Measurements from ENCODE around the gene FLVCR2.

GRCh38 chr14:75631453-75631831 is 53.0 kb downstream of the FLVCR2 start:
- TF ChIP-seq, protein P1, sequence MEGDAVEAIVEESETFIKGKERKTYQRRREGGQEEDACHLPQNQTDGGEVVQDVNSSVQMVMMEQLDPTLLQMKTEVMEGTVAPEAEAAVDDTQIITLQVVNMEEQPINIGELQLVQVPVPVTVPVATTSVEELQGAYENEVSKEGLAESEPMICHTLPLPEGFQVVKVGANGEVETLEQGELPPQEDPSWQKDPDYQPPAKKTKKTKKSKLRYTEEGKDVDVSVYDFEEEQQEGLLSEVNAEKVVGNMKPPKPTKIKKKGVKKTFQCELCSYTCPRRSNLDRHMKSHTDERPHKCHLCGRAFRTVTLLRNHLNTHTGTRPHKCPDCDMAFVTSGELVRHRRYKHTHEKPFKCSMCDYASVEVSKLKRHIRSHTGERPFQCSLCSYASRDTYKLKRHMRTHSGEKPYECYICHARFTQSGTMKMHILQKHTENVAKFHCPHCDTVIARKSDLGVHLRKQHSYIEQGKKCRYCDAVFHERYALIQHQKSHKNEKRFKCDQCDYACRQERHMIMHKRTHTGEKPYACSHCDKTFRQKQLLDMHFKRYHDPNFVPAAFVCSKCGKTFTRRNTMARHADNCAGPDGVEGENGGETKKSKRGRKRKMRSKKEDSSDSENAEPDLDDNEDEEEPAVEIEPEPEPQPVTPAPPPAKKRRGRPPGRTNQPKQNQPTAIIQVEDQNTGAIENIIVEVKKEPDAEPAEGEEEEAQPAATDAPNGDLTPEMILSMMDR (conservative IDR thresholded peaks at IDR 0.05; ENCODE audit: low read depth, low read length) = no peak
- no peak for TF ChIP-seq EZH2 (IDR thresholded peaks at IDR 0.05; ENCODE audit: low read length, unreplicated experiment)

Data from PC-3 (cell line).